ENCODE data around the gene KIF26B. TPM values are rescaled to one million over a fixed set of nuclear protein-coding genes. Genes with fewer than 3 reads are reported as not detected.
"Not testable (repeated sequence)": the region's sequence is repeated elsewhere in the genome, so short reads cannot be mapped to it uniquely, and the experiment has no call there.

KIF26B gene
- polyA plus RNA-seq, 1 donor (not counting 4 experiments of a cell fraction or from before 2014, with no cell fraction given): 0.58 TPM

DNA sequence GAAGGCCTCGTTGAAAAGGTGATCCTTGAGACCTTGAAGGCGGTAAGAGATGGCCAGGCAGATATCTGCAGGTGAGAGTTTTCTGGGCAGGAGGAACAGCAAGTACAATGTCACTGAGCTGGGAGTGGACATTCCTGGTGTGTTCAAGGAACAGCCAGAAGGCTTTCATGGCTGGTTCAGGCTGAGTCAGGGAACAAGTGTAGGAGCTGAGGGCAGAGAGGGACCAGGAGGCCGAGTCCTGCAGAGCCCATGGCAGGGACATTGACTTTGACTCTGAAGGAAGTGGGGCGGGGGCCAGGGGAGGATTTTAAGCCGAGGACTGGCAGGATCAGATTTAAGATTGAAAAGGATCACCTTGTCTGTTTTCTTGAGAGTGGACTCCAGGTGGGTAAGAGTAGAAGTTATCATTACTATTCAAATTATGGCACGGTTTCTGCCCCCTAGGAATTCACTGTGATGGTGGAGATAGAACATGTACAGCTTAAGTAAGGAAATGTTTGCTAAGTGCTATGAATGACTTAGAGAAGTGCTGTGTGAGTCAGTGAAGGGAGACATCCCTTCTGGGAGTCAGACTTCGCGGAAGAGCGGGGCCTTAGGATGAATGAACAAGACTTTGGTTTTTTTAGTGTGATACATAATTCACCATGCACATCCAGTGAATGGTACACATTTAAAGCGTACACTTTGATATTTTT, 202.3 kb downstream of the KIF26B start:
- Histone ChIP-seq H3K27ac (ENCODE audit: control insufficient read depth, insufficient read depth, low read length) (no peak overlapping the region), H4K20me1 (ENCODE audit: control insufficient read depth, extremely low read depth, insufficient read depth, low read length) (no peaks in the 10 kb centered on the region), H3K79me2 (ENCODE audit: control insufficient read depth, insufficient read depth, low read length) (no peaks in the 10 kb centered on the region), H3K4me1 (ENCODE audit: control insufficient read depth, extremely low read depth, insufficient read depth, low read length) (no peaks in the 10 kb centered on the region), H3K9me3 (ENCODE audit: control insufficient read depth, low read depth, low read length) (no peaks in the 10 kb centered on the region), H3K9ac (ENCODE audit: control insufficient read depth, extremely low read depth, insufficient read depth, low read length) (no peak overlapping the region), H3K4me2 (ENCODE audit: control insufficient read depth, extremely low read depth, insufficient read depth, low read depth, low read length) (no peak overlapping the region), H3K9me1 (ENCODE audit: control insufficient read depth, extremely low read depth, insufficient read depth, low read length) (no peaks in the 10 kb centered on the region), H3K27me3 (ENCODE audit: control insufficient read depth, extremely low read depth, insufficient read depth, low read length) (no peaks in the 10 kb centered on the region), H3K4me3 (ENCODE audit: control insufficient read depth in 2 of 3, extremely low read depth in 1 of 3, insufficient read depth in 2 of 3, low read depth in 1 of 3, low read length in 3 of 3) (no peak overlapping the region), H2AFZ (ENCODE audit: control insufficient read depth, low read length) (no peak overlapping the region), H3K36me3 (ENCODE audit: control insufficient read depth in 2 of 2, extremely low read depth in 1 of 2, insufficient read depth in 2 of 2, low read length in 2 of 2) (no peaks in the 10 kb centered on the region)
- TF ChIP-seq, protein P1, sequence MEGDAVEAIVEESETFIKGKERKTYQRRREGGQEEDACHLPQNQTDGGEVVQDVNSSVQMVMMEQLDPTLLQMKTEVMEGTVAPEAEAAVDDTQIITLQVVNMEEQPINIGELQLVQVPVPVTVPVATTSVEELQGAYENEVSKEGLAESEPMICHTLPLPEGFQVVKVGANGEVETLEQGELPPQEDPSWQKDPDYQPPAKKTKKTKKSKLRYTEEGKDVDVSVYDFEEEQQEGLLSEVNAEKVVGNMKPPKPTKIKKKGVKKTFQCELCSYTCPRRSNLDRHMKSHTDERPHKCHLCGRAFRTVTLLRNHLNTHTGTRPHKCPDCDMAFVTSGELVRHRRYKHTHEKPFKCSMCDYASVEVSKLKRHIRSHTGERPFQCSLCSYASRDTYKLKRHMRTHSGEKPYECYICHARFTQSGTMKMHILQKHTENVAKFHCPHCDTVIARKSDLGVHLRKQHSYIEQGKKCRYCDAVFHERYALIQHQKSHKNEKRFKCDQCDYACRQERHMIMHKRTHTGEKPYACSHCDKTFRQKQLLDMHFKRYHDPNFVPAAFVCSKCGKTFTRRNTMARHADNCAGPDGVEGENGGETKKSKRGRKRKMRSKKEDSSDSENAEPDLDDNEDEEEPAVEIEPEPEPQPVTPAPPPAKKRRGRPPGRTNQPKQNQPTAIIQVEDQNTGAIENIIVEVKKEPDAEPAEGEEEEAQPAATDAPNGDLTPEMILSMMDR (optimal IDR thresholded peaks at IDR 0.05 in 1 of 3, IDR thresholded peaks at IDR 0.05 in 1 of 3, conservative IDR thresholded peaks at IDR 0.05 in 1 of 3; ENCODE audit: extremely low read depth in 1 of 3, insufficient read depth in 2 of 3, low read length in 3 of 3): no peak
- no peak for TF ChIP-seq EZH2 (IDR thresholded peaks at IDR 0.05; ENCODE audit: low read length)
- DNase-seq (ENCODE audit: low read depth, low spot score) (no peak), FAIRE-seq (no peak)
- dilution Hi-C loops (cut with MboI; ENCODE audit: extremely low pct_ligation_motif_present, low sequenced_read_pairs): no loop called here

DNA sequence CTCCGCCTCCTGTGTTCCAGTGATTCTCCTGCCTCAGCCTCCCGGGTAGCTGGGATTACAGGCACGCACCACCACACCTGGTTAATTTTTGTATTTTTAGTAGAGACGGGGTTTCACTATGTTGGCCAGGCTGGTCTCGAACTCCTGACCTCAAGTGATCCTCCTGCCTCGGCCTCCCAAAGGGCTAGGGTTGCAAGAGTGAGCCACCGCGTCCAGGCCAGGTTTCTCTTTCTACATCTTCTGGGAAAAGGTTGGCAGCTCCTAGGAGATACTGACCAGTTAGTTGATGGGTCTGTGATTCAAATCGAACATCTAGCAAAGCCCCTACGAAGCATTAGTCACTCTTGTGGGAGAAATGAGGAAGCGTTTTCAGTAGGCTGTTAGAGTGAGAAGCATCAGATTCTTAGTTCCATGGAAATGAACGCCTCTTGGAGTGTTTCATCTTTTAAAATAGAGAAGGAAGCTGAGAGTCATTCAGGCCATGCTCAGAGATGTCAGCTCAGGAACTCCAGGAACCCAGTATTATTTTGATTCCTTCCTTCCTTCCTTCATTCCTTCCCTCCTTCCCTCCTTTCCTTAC, 204.4 kb downstream of the KIF26B start:
- DNase-seq (ENCODE audit: low read depth, low spot score); H3K27me3 ChIP-seq (ENCODE audit: control insufficient read depth, extremely low read depth, insufficient read depth, low read length); H2AFZ ChIP-seq (ENCODE audit: control insufficient read depth, low read length); H3K79me2 ChIP-seq (ENCODE audit: control insufficient read depth, insufficient read depth, low read length); H3K9ac ChIP-seq (ENCODE audit: control insufficient read depth, extremely low read depth, insufficient read depth, low read length); H3K4me2 ChIP-seq (ENCODE audit: control insufficient read depth, extremely low read depth, insufficient read depth, low read depth, low read length); H4K20me1 ChIP-seq (ENCODE audit: control insufficient read depth, extremely low read depth, insufficient read depth, low read length); H3K9me1 ChIP-seq (ENCODE audit: control insufficient read depth, extremely low read depth, insufficient read depth, low read length); H3K4me1 ChIP-seq (ENCODE audit: control insufficient read depth, extremely low read depth, insufficient read depth, low read length); FAIRE-seq; dilution Hi-C loops (cut with MboI; ENCODE audit: extremely low pct_ligation_motif_present, low sequenced_read_pairs); H3K9me3 ChIP-seq (ENCODE audit: control insufficient read depth, low read depth, low read length); H3K4me3 ChIP-seq (ENCODE audit: control insufficient read depth in 2 of 3, extremely low read depth in 1 of 3, insufficient read depth in 2 of 3, low read depth in 1 of 3, low read length in 3 of 3); H3K27ac ChIP-seq (ENCODE audit: control insufficient read depth, insufficient read depth, low read length); H3K36me3 ChIP-seq (ENCODE audit: control insufficient read depth in 2 of 2, extremely low read depth in 1 of 2, insufficient read depth in 2 of 2, low read length in 2 of 2): not testable (repeated sequence)
